ENCODE results near the gene FRY. TPM values are rescaled to one million over a fixed set of nuclear protein-coding genes. Genes with fewer than 3 reads are reported as not detected.
A peak's percentile ranks its signal among the peaks of the same experiment; 100 is the strongest.

The FRY gene
- total and polyA plus RNA-seq, 2 of the 13 experiments (the other 11 are each of a cell fraction or from before 2014, with no cell fraction given), result 8.2 to 13.1 TPM

GRCh38 chr13:32139251-32139650, 107.7 kb downstream of the FRY start (continued):
- no peak for TF ChIP-seq YEATS2 (CRISPR knock-in tag; IDR thresholded peaks at IDR 0.05; ENCODE audit: borderline replicate concordance)
- TF ChIP-seq ZMYM2 (CRISPR knock-in tag; IDR thresholded peaks at IDR 0.05), result peak; percentile 76; the same call in 1 of the 2 replicates
- TF ChIP-seq IKZF4 (CRISPR knock-in tag; IDR thresholded peaks at IDR 0.05; ENCODE audit: borderline replicate concordance, low read depth, not compliant biosample characterization), result no peak
- TF ChIP-seq ZNF614 (CRISPR knock-in tag; IDR thresholded peaks at IDR 0.05; ENCODE audit: borderline replicate concordance), result peak; percentile 34; the same call in 1 of the 2 replicates
- TF ChIP-seq ZNF24 (IDR thresholded peaks at IDR 0.05), result no peak
- TF ChIP-seq TCF7 (IDR thresholded peaks at IDR 0.05; ENCODE audit: low read depth), result peak; percentile 91
- TF ChIP-seq MXD1 (CRISPR knock-in tag; IDR thresholded peaks at IDR 0.05), result no peak
- no peak for TF ChIP-seq HIVEP1 (CRISPR knock-in tag; IDR thresholded peaks at IDR 0.05)
- no peak for TF ChIP-seq ZNF512 (CRISPR knock-in tag; IDR thresholded peaks at IDR 0.05)
- 0 out of 2 replicates have a peak, but pooled peaks have one; percentile 46 for TF ChIP-seq ZNF746 (CRISPR knock-in tag; IDR thresholded peaks at IDR 0.05)
- TF ChIP-seq, protein P1, sequence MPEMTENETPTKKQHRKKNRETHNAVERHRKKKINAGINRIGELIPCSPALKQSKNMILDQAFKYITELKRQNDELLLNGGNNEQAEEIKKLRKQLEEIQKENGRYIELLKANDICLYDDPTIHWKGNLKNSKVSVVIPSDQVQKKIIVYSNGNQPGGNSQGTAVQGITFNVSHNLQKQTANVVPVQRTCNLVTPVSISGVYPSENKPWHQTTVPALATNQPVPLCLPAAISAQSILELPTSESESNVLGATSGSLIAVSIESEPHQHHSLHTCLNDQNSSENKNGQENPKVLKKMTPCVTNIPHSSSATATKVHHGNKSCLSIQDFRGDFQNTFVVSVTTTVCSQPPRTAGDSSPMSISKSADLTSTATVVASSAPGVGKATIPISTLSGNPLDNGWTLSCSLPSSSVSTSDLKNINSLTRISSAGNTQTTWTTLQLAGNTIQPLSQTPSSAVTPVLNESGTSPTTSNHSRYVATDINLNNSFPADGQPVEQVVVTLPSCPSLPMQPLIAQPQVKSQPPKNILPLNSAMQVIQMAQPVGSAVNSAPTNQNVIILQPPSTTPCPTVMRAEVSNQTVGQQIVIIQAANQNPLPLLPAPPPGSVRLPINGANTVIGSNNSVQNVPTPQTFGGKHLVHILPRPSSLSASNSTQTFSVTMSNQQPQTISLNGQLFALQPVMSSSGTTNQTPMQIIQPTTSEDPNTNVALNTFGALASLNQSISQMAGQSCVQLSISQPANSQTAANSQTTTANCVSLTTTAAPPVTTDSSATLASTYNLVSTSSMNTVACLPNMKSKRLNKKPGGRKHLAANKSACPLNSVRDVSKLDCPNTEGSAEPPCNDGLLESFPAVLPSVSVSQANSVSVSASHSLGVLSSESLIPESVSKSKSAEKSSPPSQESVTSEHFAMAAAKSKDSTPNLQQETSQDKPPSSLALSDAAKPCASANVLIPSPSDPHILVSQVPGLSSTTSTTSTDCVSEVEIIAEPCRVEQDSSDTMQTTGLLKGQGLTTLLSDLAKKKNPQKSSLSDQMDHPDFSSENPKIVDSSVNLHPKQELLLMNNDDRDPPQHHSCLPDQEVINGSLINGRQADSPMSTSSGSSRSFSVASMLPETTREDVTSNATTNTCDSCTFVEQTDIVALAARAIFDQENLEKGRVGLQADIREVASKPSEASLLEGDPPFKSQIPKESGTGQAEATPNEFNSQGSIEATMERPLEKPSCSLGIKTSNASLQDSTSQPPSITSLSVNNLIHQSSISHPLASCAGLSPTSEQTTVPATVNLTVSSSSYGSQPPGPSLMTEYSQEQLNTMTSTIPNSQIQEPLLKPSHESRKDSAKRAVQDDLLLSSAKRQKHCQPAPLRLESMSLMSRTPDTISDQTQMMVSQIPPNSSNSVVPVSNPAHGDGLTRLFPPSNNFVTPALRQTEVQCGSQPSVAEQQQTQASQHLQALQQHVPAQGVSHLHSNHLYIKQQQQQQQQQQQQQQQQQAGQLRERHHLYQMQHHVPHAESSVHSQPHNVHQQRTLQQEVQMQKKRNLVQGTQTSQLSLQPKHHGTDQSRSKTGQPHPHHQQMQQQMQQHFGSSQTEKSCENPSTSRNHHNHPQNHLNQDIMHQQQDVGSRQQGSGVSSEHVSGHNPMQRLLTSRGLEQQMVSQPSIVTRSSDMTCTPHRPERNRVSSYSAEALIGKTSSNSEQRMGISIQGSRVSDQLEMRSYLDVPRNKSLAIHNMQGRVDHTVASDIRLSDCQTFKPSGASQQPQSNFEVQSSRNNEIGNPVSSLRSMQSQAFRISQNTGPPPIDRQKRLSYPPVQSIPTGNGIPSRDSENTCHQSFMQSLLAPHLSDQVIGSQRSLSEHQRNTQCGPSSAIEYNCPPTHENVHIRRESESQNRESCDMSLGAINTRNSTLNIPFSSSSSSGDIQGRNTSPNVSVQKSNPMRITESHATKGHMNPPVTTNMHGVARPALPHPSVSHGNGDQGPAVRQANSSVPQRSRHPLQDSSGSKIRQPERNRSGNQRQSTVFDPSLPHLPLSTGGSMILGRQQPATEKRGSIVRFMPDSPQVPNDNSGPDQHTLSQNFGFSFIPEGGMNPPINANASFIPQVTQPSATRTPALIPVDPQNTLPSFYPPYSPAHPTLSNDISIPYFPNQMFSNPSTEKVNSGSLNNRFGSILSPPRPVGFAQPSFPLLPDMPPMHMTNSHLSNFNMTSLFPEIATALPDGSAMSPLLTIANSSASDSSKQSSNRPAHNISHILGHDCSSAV (CRISPR knock-in tag; IDR thresholded peaks at IDR 0.05; ENCODE audit: borderline replicate concordance), result no peak
- TF ChIP-seq KDM3A (CRISPR knock-in tag; IDR thresholded peaks at IDR 0.05; ENCODE audit: low read depth), result no peak; the same call in 1 of the 2 replicates
- TF ChIP-seq ZEB1 (IDR thresholded peaks at IDR 0.05; ENCODE audit: insufficient replicate concordance, low read depth), result peak; percentile 72
- no peak for TF ChIP-seq PCBP1 (IDR thresholded peaks at IDR 0.05; ENCODE audit: borderline replicate concordance, low read depth, low read length)
- no peak for TF ChIP-seq ATF5 (CRISPR knock-in tag; IDR thresholded peaks at IDR 0.05; ENCODE audit: low read depth)
- peak; percentile 71; the same call in 1 of the 2 replicates for TF ChIP-seq DPF2 (CRISPR knock-in tag; IDR thresholded peaks at IDR 0.05; ENCODE audit: borderline replicate concordance, low read depth)

Data from HepG2 (cell line).